Ishikawa (cell line): ENCODE results near the gene HOXB8.

Source experiments
- CEBPB ChIP-seq: IDR thresholded peaks from 2 replicates; pipeline ENCODE4 v1.6.1; 2012
- CREB1 ChIP-seq: IDR thresholded peaks from 2 replicates; pipeline ENCODE4 v1.6.1; 2012; ENCODE audit warnings: low read depth
- EGR1 ChIP-seq: IDR thresholded peaks from 2 replicates; pipeline ENCODE4 v1.6.1; 2012
- EP300 ChIP-seq: IDR thresholded peaks from 2 replicates; pipeline ENCODE4 v1.6.1; 2012; ENCODE audit warnings: borderline replicate concordance
- FOXM1 ChIP-seq: IDR thresholded peaks from 2 replicates; pipeline ENCODE4 v1.6.1; 2012; ENCODE audit warnings: low read depth, borderline replicate concordance
- NFIC ChIP-seq: IDR thresholded peaks from 2 replicates; pipeline ENCODE4 v1.6.1; 2012
- RAD21 ChIP-seq: IDR thresholded peaks from 2 replicates; pipeline ENCODE4 v1.6.1; 2012; ENCODE audit warnings: low read depth
- TAF1 ChIP-seq: IDR thresholded peaks from 2 replicates; pipeline ENCODE4 v1.6.1; 2012; ENCODE audit warnings: low read depth, mild to moderate bottlenecking
- TCF12 ChIP-seq: IDR thresholded peaks from 2 replicates; pipeline ENCODE4 v1.6.1; 2012; ENCODE audit warnings: low read depth
- TEAD4 ChIP-seq: IDR thresholded peaks from 2 replicates; pipeline ENCODE4 v1.6.1; 2012
- YY1 ChIP-seq: IDR thresholded peaks from 2 replicates; pipeline ENCODE4 v1.6.1; 2012; ENCODE audit warnings: low read depth
- ZBTB7A ChIP-seq: IDR thresholded peaks from 2 replicates; pipeline ENCODE4 v1.6.1; 2012; ENCODE audit warnings: low read depth
- TF ChIP-seq, protein P1 (sequence below): IDR thresholded peaks from 2 replicates; pipeline ENCODE4 v1.6.1; 2012
- TF ChIP-seq, protein P2 (sequence below): IDR thresholded peaks from 2 replicates; pipeline ENCODE4 v1.6.1; 2012
- TF ChIP-seq, protein P3 (sequence below): IDR thresholded peaks from 2 replicates; pipeline ENCODE4 v1.6.1; 2012; ENCODE audit warnings: low read depth, mild to moderate bottlenecking

Gene HOXB8

DNA sequence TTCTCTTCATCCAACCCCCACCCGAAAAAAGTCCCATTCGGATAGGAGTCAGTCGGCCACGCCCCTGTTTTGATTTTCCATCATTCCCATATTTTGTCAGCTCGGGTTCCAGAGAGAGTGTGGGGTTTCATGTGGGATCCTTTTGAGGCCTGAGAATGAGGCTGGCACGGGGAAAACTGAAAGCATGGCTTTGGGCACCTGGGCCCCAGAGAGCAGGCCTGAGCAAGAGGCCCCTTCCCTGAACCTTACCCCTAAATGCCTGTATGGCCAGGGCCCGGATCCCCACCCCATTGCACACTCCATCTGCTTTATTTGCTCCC, 32.4 kb downstream of the HOXB8 start:
- no peak for TF ChIP-seq YY1
- no peak for TF ChIP-seq EGR1
- TF ChIP-seq CREB1 = no peak
- no peak for TF ChIP-seq EP300
- no peak for TF ChIP-seq CEBPB
- TF ChIP-seq FOXM1 = no peak
- TF ChIP-seq TEAD4 = no peak
- no peak for TF ChIP-seq ZBTB7A
- TF ChIP-seq, protein P1, sequence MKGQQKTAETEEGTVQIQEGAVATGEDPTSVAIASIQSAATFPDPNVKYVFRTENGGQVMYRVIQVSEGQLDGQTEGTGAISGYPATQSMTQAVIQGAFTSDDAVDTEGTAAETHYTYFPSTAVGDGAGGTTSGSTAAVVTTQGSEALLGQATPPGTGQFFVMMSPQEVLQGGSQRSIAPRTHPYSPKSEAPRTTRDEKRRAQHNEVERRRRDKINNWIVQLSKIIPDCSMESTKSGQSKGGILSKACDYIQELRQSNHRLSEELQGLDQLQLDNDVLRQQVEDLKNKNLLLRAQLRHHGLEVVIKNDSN = no peak
- TF ChIP-seq NFIC = no peak
- TF ChIP-seq TCF12 = no peak
- no peak for TF ChIP-seq RAD21
- no peak for TF ChIP-seq TAF1
- TF ChIP-seq, protein P2, sequence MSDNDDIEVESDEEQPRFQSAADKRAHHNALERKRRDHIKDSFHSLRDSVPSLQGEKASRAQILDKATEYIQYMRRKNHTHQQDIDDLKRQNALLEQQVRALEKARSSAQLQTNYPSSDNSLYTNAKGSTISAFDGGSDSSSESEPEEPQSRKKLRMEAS = no peak
- TF ChIP-seq, protein P3, sequence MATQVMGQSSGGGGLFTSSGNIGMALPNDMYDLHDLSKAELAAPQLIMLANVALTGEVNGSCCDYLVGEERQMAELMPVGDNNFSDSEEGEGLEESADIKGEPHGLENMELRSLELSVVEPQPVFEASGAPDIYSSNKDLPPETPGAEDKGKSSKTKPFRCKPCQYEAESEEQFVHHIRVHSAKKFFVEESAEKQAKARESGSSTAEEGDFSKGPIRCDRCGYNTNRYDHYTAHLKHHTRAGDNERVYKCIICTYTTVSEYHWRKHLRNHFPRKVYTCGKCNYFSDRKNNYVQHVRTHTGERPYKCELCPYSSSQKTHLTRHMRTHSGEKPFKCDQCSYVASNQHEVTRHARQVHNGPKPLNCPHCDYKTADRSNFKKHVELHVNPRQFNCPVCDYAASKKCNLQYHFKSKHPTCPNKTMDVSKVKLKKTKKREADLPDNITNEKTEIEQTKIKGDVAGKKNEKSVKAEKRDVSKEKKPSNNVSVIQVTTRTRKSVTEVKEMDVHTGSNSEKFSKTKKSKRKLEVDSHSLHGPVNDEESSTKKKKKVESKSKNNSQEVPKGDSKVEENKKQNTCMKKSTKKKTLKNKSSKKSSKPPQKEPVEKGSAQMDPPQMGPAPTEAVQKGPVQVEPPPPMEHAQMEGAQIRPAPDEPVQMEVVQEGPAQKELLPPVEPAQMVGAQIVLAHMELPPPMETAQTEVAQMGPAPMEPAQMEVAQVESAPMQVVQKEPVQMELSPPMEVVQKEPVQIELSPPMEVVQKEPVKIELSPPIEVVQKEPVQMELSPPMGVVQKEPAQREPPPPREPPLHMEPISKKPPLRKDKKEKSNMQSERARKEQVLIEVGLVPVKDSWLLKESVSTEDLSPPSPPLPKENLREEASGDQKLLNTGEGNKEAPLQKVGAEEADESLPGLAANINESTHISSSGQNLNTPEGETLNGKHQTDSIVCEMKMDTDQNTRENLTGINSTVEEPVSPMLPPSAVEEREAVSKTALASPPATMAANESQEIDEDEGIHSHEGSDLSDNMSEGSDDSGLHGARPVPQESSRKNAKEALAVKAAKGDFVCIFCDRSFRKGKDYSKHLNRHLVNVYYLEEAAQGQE = no peak

DNA sequence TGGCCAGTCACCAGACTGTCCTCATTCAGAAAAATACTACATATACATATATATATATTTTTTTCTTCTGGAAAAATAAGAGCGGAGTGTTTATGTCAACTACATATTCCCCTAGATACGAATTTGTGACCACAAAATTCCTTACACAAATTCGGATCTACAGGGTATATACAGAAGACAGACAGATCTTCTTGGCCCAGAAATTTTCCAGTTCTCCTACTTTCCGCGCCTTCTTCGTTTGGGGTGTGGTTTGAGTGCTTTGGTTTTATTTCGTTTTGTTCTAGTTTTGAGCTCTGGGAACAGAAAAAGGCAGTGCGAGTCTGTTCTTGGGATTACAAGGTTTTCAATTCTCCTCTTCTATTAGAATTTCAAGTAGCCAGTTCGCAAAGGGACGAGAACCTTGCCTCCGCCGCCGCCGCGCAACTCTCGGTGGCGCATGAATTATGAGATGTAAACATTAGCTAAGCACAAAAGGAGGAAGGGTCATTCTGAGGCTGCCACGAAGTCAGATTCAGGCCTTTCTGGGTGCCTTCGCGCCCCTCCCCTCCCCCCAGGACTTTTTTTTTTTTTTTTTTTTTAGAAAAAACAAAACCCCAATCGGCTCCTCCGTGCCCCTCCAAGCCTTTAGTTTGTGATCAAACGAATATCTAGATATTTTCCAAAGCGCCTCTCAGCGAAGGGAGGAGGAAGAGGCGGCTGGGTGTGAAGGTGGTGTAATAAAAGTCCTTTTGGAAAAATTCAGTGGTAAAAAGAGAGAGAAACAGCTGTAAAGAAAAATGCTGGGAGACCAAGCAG, 35.1 kb downstream of the HOXB8 start:
- TF ChIP-seq EP300 = no peak
- no peak for TF ChIP-seq NFIC
- TF ChIP-seq, protein P1 = no peak
- no peak for TF ChIP-seq TCF12
- TF ChIP-seq TAF1 = no peak
- TF ChIP-seq, protein P2 = no peak
- no peak for TF ChIP-seq CEBPB
- TF ChIP-seq, protein P3 = no peak
- no peak for TF ChIP-seq ZBTB7A
- TF ChIP-seq TEAD4 = no peak
- TF ChIP-seq FOXM1 = no peak
- no peak for TF ChIP-seq RAD21
- no peak for TF ChIP-seq CREB1
- TF ChIP-seq YY1 = no peak
- no peak for TF ChIP-seq EGR1

DNA sequence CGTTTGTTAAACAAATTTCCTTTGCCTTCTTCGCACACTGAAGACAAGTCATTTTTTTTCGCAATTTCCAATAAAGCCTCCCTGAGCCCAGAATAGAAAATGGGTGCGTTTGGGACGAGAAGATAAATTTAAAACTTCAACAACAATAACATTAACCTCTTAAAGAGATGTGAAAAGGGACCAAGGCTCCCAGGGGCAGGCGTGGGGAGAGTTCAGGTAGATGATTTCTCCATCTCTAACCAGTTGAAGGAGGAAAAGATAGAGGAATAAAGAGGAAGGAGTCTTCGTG, 35.7 kb downstream of the HOXB8 start:
- TF ChIP-seq TEAD4 = no peak
- TF ChIP-seq FOXM1 = no peak

DNA sequence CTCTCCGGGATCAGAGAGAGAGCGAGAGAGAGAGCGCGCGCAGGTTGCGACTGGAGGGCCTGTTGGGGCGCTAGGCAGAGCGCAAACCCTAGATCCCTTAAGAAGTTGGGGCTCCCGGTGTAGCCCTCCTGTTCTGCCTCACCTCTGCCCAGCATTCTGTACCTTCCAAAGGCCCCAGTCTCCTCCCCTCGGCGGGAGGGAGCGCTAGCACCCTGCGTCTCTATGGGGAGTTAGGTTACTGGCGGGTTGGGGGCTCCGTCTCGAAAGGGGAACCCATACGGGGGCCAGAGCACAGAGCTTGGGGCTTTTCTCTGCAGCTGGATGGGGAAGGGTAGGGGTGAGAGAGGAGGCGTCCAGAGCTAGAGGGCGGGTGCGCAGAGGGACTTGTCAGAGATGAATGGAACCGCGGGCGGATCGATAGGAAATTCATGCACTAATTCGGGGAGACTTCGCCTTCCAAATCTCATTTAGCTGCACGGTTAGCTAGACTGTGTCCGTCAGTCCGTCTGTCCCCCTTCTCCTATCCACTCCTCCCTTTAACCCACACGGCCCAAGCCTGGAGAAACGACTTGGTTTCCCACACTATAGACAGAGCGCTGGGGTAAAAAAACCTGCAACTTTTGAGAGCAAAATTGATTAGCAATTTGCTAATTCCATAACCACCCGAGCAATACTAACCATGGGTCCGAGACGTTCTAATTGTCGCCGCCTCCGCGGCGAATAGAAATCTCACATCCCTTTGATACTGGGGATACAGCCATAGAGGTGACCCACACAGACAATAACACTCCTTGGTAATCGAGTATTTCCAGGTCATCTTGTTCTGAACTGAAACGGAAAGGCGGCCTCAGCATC, 36.2 kb downstream of the HOXB8 start:
- TF ChIP-seq TCF12 (no peak), YY1 (no peak), EP300 (no peak), ZBTB7A (no peak), NFIC (no peak), FOXM1 (no peak)
- TF ChIP-seq, protein P2 = no peak

DNA sequence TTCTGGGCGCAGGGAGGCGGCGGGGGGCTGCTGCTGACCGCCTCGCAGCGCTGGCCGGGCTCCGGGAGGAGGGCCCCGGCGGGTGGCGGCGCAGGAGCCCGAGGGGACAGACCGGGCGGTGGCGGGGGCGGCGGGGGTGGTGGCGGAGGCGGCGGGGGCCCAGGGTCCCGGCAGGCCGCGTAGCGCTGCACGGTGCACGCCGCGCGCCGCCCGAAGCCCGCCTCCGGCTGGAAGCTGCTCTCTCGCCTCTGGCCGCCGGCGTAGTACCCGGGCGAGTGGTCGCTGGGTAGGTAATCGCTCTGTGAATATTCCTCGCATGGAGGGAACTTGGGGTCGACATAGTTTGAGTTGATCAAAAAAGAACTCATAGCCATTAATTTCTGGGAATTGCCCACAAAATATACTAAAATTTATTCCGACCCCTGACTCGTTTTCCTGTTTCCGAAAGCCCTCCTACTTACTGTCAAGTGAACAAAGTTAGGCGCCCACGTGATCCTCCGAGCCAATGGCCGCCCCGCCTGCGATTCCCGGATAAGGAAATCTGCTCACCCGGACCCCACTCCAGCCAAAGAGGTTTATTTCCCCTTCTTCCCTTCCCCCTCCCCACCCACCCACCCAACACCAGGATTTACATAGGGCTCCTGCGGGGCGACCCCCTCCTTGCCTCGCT, 37.0 kb downstream of the HOXB8 start, which contains the start of gene HOXB4:
TSS of gene HOXB4 (minus strand) at position 405 of the 670 bp plus-strand sequence. CDS start at position 374, 31 bp downstream.
- TF ChIP-seq TEAD4 (no peak), TCF12 (no peak), FOXM1 (no peak), ZBTB7A (no peak)
- TF ChIP-seq, protein P1 = peak; percentile 89
